D721Med (cell line): ENCODE measurements around the gene SLC66A3.

Experiments
- DNase-seq: peaks from one replicate; pipeline ENCODE4 v3.0.0; 2011; ENCODE audit warnings: low spot score; ENCODE audit not compliant: insufficient read length
- FAIRE-seq: peaks from 2 replicates; lab custom pipeline; 2011; peaks lifted over from hg19 to GRCh38; lab: Jason Lieb, UNC
- TF ChIP-seq, protein P1 (sequence below): IDR thresholded peaks from 2 replicates; pipeline ENCODE4 v1.5.1; 2012; ENCODE audit warnings: mild to moderate bottlenecking, control low read depth; ENCODE audit not compliant: insufficient read depth; ENCODE audit errors: missing control alignments

SLC66A3 gene

DNA sequence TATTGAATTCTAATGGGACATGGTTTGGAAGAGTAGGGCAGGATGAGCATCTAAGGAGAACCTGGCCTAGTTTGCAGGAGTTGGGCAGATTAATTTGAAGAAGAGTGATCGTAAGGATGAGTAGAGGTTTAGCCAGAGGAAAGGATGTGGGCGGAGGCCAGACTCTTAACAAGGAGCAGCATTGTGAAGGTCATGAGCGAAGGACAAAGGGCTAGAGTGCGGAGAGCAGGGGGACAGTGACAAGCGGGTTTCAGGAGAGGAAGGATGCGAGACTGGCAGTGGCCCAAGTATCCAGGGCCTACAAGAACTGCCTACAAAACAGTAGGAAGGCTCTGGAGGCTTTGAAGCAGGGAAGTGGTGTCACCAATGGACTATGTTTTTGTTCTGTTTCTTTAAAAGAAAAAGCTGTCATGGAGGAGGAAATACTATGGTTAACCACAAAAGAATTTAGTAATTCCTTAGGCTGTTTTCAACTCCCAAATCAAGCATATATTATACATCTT is 20.1 kb downstream of the SLC66A3 start:
- DNase-seq = no peak

DNA sequence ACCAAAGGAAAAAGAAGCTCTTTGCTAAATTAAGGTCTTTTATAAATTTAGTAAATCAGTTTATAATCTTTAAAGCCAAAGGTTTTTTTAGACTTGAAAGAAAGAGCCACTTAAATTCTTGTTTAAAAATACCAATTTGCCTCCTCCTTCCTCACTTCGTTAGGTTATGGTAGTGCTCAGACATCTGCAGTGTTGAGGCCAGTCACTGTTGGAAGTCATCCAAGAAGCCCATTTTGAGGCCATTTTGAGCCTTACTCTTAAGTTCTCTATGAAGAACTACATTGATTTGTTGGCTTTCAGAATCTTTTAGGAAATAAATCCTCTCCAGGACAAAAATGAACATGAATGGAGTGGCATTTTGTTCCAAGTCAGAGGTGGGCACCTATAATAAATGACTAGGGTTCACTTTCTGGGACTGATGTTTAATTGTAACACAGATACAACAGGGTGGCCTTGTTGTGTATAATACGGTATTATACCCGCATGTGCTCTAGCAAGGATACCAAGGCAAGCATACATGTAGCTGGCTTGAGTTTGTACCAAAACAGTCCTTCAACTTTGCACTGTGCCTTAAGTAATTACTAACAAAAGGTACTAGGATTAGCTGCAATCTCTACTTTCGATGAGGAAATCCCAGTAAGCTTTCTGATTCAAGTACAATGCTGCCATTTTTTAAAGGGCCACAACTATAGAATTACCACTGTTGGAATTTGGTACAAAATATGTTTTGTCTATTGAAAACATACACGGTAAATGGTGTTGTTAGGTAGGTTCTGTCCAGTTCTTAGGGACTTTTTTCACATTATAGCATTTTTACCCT is 22.8 kb downstream of the SLC66A3 start:
- DNase-seq (no peak), FAIRE-seq (no peak)
- TF ChIP-seq, protein P1, sequence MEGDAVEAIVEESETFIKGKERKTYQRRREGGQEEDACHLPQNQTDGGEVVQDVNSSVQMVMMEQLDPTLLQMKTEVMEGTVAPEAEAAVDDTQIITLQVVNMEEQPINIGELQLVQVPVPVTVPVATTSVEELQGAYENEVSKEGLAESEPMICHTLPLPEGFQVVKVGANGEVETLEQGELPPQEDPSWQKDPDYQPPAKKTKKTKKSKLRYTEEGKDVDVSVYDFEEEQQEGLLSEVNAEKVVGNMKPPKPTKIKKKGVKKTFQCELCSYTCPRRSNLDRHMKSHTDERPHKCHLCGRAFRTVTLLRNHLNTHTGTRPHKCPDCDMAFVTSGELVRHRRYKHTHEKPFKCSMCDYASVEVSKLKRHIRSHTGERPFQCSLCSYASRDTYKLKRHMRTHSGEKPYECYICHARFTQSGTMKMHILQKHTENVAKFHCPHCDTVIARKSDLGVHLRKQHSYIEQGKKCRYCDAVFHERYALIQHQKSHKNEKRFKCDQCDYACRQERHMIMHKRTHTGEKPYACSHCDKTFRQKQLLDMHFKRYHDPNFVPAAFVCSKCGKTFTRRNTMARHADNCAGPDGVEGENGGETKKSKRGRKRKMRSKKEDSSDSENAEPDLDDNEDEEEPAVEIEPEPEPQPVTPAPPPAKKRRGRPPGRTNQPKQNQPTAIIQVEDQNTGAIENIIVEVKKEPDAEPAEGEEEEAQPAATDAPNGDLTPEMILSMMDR = no peak

More for the DNA sequence above, 20.1 kb downstream of the SLC66A3 start:
- TF ChIP-seq, protein P1 = no peak
- FAIRE-seq = no peak

DNA sequence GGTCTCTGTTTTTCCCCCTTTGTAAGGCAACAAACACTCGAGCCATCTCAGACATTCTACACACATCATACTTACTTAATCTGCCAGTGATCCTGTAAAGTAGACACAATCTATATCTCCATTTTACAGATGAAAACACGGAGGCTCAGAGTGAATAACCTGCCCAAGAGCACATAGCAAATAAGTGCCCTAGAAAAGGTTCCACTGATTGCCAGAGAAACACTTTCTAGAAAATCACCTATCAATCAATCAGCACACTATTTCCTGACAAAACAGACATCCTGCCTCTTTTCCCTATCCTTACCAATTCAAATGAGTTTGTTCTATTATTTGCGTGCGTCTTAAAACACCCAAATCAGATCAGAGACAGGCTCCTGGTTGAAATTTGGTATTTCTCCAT is 23.9 kb downstream of the SLC66A3 start:
- FAIRE-seq = no peak
- no peak for DNase-seq
- TF ChIP-seq, protein P1 = no peak

DNA sequence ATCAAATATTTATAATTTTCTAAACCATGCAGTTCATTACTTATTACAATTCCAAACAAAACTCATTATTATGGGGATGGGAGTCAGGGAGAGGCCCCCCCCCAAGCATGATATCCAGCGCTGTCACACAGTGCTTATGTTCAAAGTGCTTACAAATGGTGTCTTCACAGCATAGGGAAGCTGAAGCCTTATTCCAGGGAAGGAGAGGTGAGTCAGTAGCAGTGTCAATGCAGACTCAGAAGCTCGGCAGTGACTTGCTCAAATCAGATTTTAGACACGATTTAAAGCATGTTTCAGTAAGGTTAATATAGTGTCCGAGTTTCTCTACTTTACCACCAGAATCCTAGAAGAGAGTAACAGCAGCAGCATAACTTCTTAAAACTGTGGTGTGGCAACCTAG is 24.6 kb downstream of the SLC66A3 start:
- TF ChIP-seq, protein P1 = no peak
- FAIRE-seq = no peak
- no peak for DNase-seq

DNA sequence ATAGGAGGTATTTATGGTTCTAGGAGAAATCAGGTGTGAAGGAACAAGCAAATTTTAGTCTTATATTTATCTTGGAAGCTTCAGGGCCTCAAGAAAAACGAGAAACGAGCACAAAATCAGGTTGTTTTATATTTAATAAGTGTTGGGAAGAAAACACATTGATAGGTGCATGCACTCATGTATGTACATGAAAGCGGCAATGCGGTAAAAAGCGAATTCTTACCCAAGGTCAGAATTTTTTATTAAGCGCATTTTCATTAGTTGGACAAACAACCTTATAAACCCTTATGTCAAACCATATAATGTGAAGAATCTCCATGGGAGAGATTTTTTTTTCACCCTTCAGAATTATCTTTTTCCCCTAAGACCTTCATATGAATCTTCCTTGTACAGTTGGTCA is 25.4 kb downstream of the SLC66A3 start:
- TF ChIP-seq, protein P1 = no peak
- no peak for FAIRE-seq
- DNase-seq = no peak

DNA sequence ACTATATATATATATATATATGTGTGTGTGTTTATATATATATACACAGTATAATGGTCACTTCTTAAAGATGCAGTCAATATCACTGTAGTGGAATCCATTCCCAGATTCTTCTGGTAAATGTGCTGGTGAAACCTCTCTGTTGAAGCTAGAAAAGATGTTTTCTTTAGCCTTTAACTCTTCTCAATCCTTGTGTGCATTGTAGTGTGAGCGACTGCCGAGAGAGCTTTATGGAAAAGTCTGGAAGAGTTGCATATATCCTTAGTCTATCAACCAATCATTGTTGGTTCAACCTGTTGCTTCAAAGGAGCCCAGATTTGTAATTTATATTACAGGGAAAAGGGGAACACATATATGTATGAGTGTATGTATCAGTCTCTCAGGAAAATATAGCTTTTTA is 27.7 kb downstream of the SLC66A3 start:
- DNase-seq (no peak), FAIRE-seq (no peak)
- TF ChIP-seq, protein P1 = no peak

DNA sequence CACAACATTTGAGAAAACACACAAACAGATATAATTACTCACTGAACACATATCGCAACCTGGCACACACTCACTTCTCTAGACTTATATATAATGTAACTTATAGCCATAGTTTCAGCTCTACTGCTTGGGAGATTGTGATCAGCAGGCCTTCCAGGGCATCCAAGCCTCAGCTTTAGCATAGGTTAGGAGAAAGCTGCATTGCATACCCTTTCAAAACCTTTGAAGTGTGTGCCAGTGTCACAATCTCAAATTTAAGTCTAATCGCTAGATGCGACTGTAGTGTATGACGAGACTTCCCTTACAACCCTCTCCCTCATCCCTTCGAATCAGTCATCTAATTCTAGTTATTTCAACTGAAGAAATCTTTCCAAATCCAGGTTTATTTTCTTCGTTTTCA is 30.9 kb downstream of the SLC66A3 start:
- FAIRE-seq = no peak
- TF ChIP-seq, protein P1 = no peak

More for the DNA sequence above, 30.9 kb downstream of the SLC66A3 start:
- DNase-seq = no peak
